Cardiac fibroblast (primary cell): ENCODE measurements around the gene SGTB.

ENCODE experiments used
- DNase-seq, 2 donors: peaks; one replicate each; pipeline versions ENCODE4 v3.0.0 to v3.0.0-alpha.2; 2010; ENCODE audit warnings: low read depth in 2 of 2
- H3K4me3 ChIP-seq, 2 donors: replicated peaks in 1 of 2; 1 replicate in 1 of 2; 2 replicates in 1 of 2; pipeline ENCODE4 v1.5.1; 2011; ENCODE audit warnings: low read depth in 2 of 2, low read length in 2 of 2, mild to moderate bottlenecking in 2 of 2, moderate library complexity in 1 of 2
- TF ChIP-seq, protein P1 (sequence below): IDR thresholded peaks from one replicate; pipeline ENCODE4 v1.5.1; 2011; ENCODE audit warnings: low read depth, mild to moderate bottlenecking, low read length, inconsistent platforms

Gene SGTB

GRCh38 chr5:65749956-65750355 lies 28.0 kb upstream of the SGTB start:
- DNase-seq, result no peak
- TF ChIP-seq, protein P1, sequence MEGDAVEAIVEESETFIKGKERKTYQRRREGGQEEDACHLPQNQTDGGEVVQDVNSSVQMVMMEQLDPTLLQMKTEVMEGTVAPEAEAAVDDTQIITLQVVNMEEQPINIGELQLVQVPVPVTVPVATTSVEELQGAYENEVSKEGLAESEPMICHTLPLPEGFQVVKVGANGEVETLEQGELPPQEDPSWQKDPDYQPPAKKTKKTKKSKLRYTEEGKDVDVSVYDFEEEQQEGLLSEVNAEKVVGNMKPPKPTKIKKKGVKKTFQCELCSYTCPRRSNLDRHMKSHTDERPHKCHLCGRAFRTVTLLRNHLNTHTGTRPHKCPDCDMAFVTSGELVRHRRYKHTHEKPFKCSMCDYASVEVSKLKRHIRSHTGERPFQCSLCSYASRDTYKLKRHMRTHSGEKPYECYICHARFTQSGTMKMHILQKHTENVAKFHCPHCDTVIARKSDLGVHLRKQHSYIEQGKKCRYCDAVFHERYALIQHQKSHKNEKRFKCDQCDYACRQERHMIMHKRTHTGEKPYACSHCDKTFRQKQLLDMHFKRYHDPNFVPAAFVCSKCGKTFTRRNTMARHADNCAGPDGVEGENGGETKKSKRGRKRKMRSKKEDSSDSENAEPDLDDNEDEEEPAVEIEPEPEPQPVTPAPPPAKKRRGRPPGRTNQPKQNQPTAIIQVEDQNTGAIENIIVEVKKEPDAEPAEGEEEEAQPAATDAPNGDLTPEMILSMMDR, result no peak

DNA sequence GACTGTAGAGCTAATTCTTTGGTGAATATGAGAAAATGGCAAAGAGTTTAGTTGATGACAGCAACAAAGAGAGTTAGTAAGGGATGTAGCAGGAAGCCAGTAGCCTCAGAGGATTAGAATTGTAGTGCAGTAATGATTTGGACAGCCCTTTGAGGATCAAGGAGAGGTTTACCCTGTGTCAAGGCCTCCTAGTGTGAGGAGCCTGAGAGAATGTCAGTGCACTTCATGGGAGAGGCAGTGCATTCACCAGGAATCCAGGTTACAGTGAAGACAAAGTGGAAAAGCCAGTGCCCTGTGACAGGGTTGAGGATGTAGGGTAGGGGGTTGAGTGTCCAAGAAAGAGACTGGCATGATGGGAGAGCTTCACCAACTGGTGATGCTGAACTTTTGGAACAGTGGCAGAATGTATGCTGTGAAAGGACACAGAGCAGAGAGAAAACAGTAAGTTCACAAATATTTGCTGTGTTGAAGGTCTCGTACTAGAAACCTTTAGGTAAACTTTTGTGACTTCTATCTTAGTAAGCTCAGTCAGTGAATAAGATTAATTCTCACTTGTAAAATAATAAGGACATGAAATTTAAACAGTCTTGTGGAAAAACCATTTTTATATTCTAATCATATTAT lies 27.4 kb upstream of the SGTB start:
- H3K4me3 ChIP-seq, result no peak overlapping the region
- TF ChIP-seq, protein P1, result no peak
- no peak for DNase-seq

More at GRCh38 chr5:65749956-65750355, 28.0 kb upstream of the SGTB start:
- no peak overlapping the region for H3K4me3 ChIP-seq

DNA sequence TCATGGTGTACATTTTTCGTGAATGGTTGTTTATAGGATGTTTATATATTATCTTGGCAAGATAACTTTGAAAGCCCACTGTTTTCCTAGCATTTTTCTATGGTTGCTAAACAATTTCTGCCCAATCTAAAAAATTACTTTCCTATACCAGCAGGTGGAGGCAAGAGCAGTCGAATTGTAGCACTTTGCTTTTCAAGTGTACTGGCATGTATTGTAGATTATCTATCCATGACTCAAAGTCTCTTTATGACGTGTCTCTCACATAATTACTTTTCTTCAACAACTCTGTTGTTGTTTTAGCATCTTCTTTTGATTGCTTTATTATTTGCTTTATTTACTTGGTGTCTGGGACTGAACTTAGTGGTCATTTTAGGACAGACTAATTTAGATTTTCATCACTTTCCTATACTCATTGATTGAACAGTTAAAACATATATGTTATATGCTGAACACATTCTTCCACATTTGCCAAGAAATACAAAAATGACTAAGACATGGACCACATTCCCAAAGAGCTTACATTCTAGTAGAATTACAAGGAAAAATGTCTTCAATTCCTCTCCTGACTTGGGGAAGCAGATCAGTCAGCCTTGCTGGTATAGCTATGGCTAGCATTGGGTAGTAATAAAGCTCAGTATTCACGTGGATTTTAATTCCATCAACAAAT lies 20.8 kb upstream of the SGTB start:
- TF ChIP-seq, protein P1, result peak; percentile 72
- H3K4me3 ChIP-seq, result no peak overlapping the region
- peak; percentile 83 to 88 for DNase-seq

DNA sequence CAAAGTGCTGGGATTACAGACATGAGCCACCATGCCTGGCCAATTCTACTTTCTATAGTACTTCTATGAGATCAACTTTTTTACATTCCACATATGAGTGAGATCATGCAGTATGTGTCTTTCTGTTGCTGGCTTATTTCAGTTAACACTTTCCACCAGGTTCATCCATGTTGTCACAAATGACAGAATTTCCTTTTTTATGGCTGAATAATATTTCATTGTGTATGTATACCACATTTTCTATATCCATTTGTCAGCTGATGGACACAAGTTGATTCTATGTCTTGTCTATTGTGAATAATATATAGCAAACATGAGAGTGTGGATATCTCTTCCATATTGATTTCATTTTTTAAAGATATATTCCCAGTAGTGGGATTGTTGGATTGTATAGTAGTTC lies 17.3 kb upstream of the SGTB start:
- DNase-seq, result no peak
- TF ChIP-seq, protein P1, result no peak
- H3K4me3 ChIP-seq, result no peak overlapping the region

- no peak for DNase-seq
- H3K4me3 ChIP-seq, result no peak overlapping the region
- TF ChIP-seq, protein P1, result no peak
Observed at GRCh38 chr5:65738305-65738704, 16.4 kb upstream of the SGTB start.

- no peak for DNase-seq
- TF ChIP-seq, protein P1, result no peak
- no peak overlapping the region for H3K4me3 ChIP-seq
Observed at GRCh38 chr5:65737842-65738241, 15.9 kb upstream of the SGTB start.

DNA sequence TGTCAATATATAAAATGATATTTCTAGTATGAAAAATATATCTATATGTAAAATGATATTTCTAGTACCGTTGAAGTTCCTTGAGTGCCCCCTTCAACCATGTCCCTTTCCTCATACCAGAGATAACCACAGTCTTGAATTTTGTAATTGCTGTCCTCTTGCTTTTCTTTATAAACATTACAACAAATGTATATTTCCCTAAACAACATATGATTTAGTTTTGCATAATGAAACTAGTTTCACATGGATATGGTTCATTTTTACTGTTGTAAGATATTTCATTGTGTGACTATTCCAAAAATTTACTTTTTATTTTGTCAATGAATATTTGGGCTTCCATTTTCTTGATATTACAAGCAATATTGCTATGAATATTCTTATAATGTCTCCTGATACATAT lies 14.1 kb upstream of the SGTB start:
- DNase-seq, result no peak
- no peak overlapping the region for H3K4me3 ChIP-seq
- TF ChIP-seq, protein P1, result no peak
